ENCODE data around the gene RBM43. TPM values are rescaled to one million over a fixed set of nuclear protein-coding genes. Genes with fewer than 3 reads are reported as not detected.

RBM43 gene
- total RNA-seq, 2 donors from 2014 or later, result 2.4 to 3.8 TPM

- H3K36me3 ChIP-seq, result no peaks in the 10 kb centered on the region
- intact Hi-C loops (cut with DNase I), result loop anchor here (10.0 kb wide), 1 partner anchor 167 kb away; no protein-coding TSS in a partner anchor
- TF ChIP-seq, protein P1, sequence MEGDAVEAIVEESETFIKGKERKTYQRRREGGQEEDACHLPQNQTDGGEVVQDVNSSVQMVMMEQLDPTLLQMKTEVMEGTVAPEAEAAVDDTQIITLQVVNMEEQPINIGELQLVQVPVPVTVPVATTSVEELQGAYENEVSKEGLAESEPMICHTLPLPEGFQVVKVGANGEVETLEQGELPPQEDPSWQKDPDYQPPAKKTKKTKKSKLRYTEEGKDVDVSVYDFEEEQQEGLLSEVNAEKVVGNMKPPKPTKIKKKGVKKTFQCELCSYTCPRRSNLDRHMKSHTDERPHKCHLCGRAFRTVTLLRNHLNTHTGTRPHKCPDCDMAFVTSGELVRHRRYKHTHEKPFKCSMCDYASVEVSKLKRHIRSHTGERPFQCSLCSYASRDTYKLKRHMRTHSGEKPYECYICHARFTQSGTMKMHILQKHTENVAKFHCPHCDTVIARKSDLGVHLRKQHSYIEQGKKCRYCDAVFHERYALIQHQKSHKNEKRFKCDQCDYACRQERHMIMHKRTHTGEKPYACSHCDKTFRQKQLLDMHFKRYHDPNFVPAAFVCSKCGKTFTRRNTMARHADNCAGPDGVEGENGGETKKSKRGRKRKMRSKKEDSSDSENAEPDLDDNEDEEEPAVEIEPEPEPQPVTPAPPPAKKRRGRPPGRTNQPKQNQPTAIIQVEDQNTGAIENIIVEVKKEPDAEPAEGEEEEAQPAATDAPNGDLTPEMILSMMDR (IDR thresholded peaks at IDR 0.05), result no peak
- no peaks in the 10 kb centered on the region for H3K9me3 ChIP-seq
- no peaks in the 10 kb centered on the region for H3K4me1 ChIP-seq
- no peak overlapping the region for H3K9ac ChIP-seq (ENCODE audit: low read depth in 2 of 2, low read length in 2 of 2)
- no peak overlapping the region for H3K27ac ChIP-seq
- no peak overlapping the region for H3K4me3 ChIP-seq
- no peaks in the 10 kb centered on the region for H3K27me3 ChIP-seq
- no peak for DNase-seq
Measured at GRCh38 chr2:151267537-151267936, 5.9 kb upstream of the RBM43 start.

GRCh38 chr2:151265991-151266390 lies 4.3 kb upstream of the RBM43 start:
- no peak for DNase-seq
- intact Hi-C loops (cut with DNase I), result loop anchor here (10.0 kb wide), 1 partner anchor 169 kb away; no protein-coding TSS in a partner anchor
- Histone ChIP-seq H3K36me3 (no peaks in the 10 kb centered on the region), H3K27me3 (no peaks in the 10 kb centered on the region), H3K9me3 (no peaks in the 10 kb centered on the region), H3K4me1 (no peaks in the 10 kb centered on the region), H3K4me3 (no peak overlapping the region), H3K9ac (ENCODE audit: low read depth in 2 of 2, low read length in 2 of 2) (no peak overlapping the region), H3K27ac (no peak overlapping the region)
- TF ChIP-seq, protein P1 (IDR thresholded peaks at IDR 0.05), result no peak

DNA sequence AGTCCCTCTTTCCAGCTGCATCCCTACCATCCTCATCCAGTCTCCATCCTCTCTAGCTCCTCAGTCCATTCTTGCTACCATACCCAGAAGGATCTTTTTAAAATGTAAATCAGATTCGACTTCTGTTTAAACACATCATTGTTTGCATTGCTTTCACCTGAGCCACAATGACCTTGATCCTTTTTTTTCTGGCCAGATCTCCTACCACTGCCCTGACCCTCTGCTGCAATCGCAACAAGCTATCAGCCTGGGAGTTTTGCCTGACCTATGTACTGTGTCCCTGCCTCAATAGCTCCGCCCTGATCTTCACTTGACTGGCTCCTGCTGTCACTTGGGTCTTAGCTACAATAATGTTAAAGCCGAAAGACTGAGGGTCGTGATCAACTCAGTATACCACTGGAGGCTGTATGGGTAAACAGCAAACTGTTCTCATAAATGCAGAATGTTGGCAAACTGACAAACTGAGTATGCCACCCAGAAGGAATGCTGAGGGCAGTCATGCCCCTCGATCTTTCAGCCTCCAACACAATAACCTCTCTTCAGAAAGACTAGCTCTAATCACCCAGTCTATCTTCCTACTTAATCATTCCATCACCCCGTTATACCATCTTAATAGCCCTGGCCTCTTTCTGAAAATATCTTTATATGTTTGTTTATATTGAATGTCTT lies 2.6 kb upstream of the RBM43 start:
- no peaks in the 10 kb centered on the region for H3K36me3 ChIP-seq
- no peak overlapping the region for H3K27ac ChIP-seq

GRCh38 chr2:151262629-151263028 lies 966 bp upstream of the RBM43 start:
- DNase-seq, result no peak

More for the DNA sequence above, 2.6 kb upstream of the RBM43 start:
- TF ChIP-seq, protein P1 (IDR thresholded peaks at IDR 0.05), result no peak
- no peaks in the 10 kb centered on the region for H3K27me3 ChIP-seq
- no peaks in the 10 kb centered on the region for H3K4me1 ChIP-seq
- no peak overlapping the region for H3K9ac ChIP-seq (ENCODE audit: low read depth in 2 of 2, low read length in 2 of 2)
- no peaks in the 10 kb centered on the region for H3K9me3 ChIP-seq
- no peak overlapping the region for H3K4me3 ChIP-seq
- intact Hi-C loops (cut with DNase I), result loop anchor here (10.0 kb wide), 1 partner anchor 171 kb away; no protein-coding TSS in a partner anchor
- DNase-seq, result no peak

DNA sequence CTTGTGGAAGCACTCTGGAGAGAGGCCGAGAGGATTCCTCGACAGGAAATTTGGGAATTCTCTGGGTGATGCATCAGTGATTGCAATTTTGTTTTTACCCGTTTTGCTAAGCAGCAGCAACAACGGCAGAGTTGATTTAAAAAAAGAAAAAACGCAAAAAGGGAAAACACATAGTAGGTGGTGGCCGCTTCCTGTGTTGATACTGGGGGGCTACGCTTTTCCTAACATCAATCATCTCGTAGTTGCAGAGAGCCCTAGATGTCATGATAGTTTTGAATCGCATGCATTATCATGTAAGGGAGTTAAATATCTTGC lies 271 bp upstream of the RBM43 start:
- Histone ChIP-seq H3K9ac (ENCODE audit: low read depth in 2 of 2, low read length in 2 of 2) (peak overlapping the region; percentile 76 to 78), H3K4me3 (peak overlapping the region; percentile 69), H3K27me3 (no peaks in the 10 kb centered on the region), H3K4me1 (no peaks in the 10 kb centered on the region), H3K27ac (peak overlapping the region; percentile 96), H3K9me3 (no peaks in the 10 kb centered on the region), H3K36me3 (no peaks in the 10 kb centered on the region)
- intact Hi-C loops (cut with DNase I), result loop anchor here (10.0 kb wide), 1 partner anchor 173 kb away; no protein-coding TSS in a partner anchor
- DNase-seq, result no peak
- TF ChIP-seq, protein P1 (IDR thresholded peaks at IDR 0.05), result no peak

More at GRCh38 chr2:151262629-151263028, 966 bp upstream of the RBM43 start:
- no peaks in the 10 kb centered on the region for H3K36me3 ChIP-seq
- no peaks in the 10 kb centered on the region for H3K4me1 ChIP-seq
- H3K9me3 ChIP-seq, result no peaks in the 10 kb centered on the region
- peak overlapping the region; percentile 96 for H3K27ac ChIP-seq
- TF ChIP-seq, protein P1 (IDR thresholded peaks at IDR 0.05), result no peak
- H3K9ac ChIP-seq (ENCODE audit: low read depth in 2 of 2, low read length in 2 of 2), result no peak overlapping the region
- H3K27me3 ChIP-seq, result no peaks in the 10 kb centered on the region
- intact Hi-C loops (cut with DNase I), result loop anchor here (10.0 kb wide), 1 partner anchor 172 kb away; no protein-coding TSS in a partner anchor
- no peak overlapping the region for H3K4me3 ChIP-seq
